ENCODE data around the gene TSC22D3.
"Not testable (repeated sequence)": the region's sequence is repeated elsewhere in the genome, so short reads cannot be mapped to it uniquely, and the experiment has no call there.

DNA sequence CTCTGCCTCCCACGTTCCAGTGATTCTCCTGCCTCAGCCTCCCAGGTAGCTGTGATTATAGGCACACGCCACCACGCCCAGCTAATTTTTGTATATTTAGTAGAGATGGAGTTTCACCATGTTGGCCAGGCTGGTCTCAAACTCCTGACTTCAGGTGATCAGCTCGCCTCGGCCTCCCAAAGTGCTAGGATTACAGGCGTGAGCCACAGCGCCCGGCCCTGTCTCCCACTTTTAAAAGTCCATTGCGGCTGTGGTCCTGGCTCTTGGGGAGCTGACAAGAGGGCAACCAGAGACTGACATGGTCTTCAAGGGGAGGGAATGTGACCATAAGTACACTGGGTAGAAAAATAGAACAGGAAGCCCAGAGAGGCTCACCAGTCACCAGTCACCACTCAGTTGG, 104.3 kb downstream of the TSC22D3 start:
- TF ChIP-seq ARNTL (CRISPR knock-in tag; IDR thresholded peaks at IDR 0.05; ENCODE audit: borderline replicate concordance, low read depth); RARB (CRISPR knock-in tag; IDR thresholded peaks at IDR 0.05); ZFP3 (CRISPR knock-in tag; IDR thresholded peaks at IDR 0.05); ZNF565 (CRISPR knock-in tag; conservative IDR thresholded peaks at IDR 0.05; ENCODE audit: low read depth); SNAI2 (CRISPR knock-in tag; IDR thresholded peaks at IDR 0.05); ZFP30 (CRISPR knock-in tag; IDR thresholded peaks at IDR 0.05): not testable (repeated sequence)
- TF ChIP-seq, protein P1, sequence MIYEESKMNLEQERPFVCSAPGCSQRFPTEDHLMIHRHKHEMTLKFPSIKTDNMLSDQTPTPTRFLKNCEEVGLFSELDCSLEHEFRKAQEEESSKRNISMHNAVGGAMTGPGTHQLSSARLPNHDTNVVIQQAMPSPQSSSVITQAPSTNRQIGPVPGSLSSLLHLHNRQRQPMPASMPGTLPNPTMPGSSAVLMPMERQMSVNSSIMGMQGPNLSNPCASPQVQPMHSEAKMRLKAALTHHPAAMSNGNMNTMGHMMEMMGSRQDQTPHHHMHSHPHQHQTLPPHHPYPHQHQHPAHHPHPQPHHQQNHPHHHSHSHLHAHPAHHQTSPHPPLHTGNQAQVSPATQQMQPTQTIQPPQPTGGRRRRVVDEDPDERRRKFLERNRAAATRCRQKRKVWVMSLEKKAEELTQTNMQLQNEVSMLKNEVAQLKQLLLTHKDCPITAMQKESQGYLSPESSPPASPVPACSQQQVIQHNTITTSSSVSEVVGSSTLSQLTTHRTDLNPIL (CRISPR knock-in tag; IDR thresholded peaks at IDR 0.05; ENCODE audit: low read depth) = not testable (repeated sequence)
- TF ChIP-seq, protein P2, sequence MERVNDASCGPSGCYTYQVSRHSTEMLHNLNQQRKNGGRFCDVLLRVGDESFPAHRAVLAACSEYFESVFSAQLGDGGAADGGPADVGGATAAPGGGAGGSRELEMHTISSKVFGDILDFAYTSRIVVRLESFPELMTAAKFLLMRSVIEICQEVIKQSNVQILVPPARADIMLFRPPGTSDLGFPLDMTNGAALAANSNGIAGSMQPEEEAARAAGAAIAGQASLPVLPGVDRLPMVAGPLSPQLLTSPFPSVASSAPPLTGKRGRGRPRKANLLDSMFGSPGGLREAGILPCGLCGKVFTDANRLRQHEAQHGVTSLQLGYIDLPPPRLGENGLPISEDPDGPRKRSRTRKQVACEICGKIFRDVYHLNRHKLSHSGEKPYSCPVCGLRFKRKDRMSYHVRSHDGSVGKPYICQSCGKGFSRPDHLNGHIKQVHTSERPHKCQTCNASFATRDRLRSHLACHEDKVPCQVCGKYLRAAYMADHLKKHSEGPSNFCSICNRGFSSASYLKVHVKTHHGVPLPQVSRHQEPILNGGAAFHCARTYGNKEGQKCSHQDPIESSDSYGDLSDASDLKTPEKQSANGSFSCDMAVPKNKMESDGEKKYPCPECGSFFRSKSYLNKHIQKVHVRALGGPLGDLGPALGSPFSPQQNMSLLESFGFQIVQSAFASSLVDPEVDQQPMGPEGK (CRISPR knock-in tag; IDR thresholded peaks at IDR 0.05; ENCODE audit: borderline replicate concordance) = not testable (repeated sequence)
- TF ChIP-seq, protein P3, sequence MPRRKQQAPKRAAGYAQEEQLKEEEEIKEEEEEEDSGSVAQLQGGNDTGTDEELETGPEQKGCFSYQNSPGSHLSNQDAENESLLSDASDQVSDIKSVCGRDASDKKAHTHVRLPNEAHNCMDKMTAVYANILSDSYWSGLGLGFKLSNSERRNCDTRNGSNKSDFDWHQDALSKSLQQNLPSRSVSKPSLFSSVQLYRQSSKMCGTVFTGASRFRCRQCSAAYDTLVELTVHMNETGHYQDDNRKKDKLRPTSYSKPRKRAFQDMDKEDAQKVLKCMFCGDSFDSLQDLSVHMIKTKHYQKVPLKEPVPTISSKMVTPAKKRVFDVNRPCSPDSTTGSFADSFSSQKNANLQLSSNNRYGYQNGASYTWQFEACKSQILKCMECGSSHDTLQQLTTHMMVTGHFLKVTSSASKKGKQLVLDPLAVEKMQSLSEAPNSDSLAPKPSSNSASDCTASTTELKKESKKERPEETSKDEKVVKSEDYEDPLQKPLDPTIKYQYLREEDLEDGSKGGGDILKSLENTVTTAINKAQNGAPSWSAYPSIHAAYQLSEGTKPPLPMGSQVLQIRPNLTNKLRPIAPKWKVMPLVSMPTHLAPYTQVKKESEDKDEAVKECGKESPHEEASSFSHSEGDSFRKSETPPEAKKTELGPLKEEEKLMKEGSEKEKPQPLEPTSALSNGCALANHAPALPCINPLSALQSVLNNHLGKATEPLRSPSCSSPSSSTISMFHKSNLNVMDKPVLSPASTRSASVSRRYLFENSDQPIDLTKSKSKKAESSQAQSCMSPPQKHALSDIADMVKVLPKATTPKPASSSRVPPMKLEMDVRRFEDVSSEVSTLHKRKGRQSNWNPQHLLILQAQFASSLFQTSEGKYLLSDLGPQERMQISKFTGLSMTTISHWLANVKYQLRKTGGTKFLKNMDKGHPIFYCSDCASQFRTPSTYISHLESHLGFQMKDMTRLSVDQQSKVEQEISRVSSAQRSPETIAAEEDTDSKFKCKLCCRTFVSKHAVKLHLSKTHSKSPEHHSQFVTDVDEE (CRISPR knock-in tag; IDR thresholded peaks at IDR 0.05) = not testable (repeated sequence)
